HEK293T (cell line): Measurements from ENCODE around the gene PRPF19.

ENCODE experiments used
- ELF4 ChIP-seq: fragments of 450-650 bp; IDR thresholded peaks from 2 replicates; pipeline ENCODE4 v1.6.1; 2017; ENCODE audit warnings: antibody characterized with exemption
- FOXK2 ChIP-seq: fragments of 450-650 bp; IDR thresholded peaks from 2 replicates; pipeline ENCODE4 v1.6.1; 2016; ENCODE audit warnings: mild to moderate bottlenecking
- NFRKB ChIP-seq: fragments of 450-650 bp; IDR thresholded peaks from 2 replicates; pipeline ENCODE4 v1.6.1; 2016; ENCODE audit warnings: mild to moderate bottlenecking, moderate library complexity
- SP1 ChIP-seq: fragments of 450-650 bp; IDR thresholded peaks from 2 replicates; pipeline ENCODE4 v1.6.1; 2017
- SUZ12 ChIP-seq: fragments of 450-650 bp; IDR thresholded peaks from 2 replicates; pipeline ENCODE4 v1.6.1; 2016; ENCODE audit warnings: mild to moderate bottlenecking
- TARDBP ChIP-seq: fragments of 450-650 bp; IDR thresholded peaks from 2 replicates; pipeline ENCODE4 v1.6.1; 2016
- ZNF384 ChIP-seq: fragments of 450-650 bp; IDR thresholded peaks from 2 replicates; pipeline ENCODE4 v1.6.1; 2016

DNA sequence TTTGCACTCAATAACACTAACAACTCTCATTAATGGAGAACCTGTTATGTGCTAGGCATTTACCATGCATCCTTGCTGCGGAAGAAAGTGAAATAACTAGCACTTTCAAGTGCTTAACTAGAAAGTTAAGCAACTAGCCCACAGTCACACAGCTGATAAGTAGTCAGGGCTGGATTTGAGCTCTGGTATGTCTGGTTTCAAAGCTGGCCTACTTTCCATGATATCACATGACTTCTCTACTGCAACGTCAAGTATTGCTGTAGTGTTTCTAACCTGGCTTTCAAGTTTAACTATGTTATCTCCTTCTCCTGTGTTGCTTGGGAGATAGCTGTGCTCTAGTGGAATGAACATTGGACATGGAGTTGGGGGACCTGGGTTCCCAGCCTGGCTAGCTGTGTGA, 33.5 kb upstream of the PRPF19 start:
- TF ChIP-seq ZNF384 (no peak), FOXK2 (no peak), SP1 (no peak), NFRKB (no peak), SUZ12 (no peak), ELF4 (no peak), TARDBP (no peak)
